NCI-H446 treated with DMSO at 0.1 percent for 48 hours (cell line): ENCODE measurements around the gene CHRD.

Experiments used
- DNase-seq: peaks from one replicate; lab custom pipeline; 2025; lab: John Stamatoyannopoulos, UW

The CHRD gene

DNA sequence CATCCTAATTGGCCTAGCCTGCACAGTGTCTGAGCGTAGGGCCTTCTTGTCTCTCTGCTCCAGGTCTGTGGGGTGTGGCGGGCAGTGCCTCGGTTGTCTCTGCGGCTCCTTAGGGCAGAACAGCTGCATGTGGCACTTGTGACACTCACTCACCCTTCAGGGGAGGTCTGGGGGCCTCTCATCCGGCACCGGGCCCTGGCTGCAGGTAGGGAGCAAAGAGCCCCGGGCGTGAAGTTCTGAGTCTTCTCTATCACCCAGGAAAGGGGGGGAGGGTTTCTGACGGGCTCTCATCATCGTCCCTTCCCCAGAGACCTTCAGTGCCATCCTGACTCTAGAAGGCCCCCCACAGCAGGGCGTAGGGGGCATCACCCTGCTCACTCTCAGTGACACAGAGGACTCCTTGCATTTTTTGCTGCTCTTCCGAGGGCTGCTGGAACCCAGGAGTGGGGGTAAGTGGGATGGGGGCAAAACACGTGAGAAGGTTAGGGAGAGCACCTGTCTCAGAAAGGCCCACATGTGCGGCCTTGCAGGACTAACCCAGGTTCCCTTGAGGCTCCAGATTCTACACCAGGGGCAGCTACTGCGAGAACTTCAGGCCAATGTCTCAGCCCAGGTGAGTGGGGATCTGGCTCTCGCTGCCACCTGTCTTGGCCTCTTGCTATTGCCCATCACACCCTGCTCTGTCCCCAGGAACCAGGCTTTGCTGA, 2.6 kb downstream of the CHRD start:
- no peak for DNase-seq

- DNase-seq = no peak
Observed at GRCh38 chr3:184383033-184383740, 3.3 kb downstream of the CHRD start.

- no peak for DNase-seq
Observed at GRCh38 chr3:184384342-184384741, 4.5 kb downstream of the CHRD start.

GRCh38 chr3:184384856-184385422, 5.1 kb downstream of the CHRD start:
- no peak for DNase-seq

DNA sequence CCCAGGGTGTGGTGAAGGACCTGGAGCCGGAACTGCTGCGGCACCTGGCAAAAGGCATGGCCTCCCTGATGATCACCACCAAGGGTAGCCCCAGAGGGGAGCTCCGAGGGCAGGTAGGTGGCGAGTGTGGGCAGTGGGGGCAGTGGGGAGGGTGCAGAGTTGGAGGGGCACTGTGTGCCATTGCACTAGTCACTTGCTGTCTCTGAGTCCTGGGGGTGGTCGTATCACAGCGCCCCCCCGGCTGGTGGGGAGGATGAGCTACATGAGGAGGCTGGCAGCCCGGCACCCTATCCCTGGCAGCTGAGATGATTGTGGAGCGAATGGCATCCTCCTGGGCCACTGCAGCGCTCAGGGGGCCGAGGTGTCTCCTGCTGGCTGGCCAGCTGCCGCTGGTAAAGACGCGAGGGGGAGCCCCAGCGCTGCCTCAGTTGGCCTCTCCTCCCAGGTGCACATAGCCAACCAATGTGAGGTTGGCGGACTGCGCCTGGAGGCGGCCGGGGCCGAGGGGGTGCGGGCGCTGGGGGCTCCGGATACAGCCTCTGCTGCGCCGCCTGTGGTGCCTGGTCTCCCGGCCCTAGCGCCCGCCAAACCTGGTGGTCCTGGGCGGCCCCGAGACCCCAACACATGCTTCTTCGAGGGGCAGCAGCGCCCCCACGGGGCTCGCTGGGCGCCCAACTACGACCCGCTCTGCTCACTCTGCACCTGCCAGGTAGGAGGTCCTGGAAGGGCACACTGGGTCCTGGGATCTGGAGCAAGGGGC, 6.4 kb downstream of the CHRD start:
- no peak for DNase-seq

DNA sequence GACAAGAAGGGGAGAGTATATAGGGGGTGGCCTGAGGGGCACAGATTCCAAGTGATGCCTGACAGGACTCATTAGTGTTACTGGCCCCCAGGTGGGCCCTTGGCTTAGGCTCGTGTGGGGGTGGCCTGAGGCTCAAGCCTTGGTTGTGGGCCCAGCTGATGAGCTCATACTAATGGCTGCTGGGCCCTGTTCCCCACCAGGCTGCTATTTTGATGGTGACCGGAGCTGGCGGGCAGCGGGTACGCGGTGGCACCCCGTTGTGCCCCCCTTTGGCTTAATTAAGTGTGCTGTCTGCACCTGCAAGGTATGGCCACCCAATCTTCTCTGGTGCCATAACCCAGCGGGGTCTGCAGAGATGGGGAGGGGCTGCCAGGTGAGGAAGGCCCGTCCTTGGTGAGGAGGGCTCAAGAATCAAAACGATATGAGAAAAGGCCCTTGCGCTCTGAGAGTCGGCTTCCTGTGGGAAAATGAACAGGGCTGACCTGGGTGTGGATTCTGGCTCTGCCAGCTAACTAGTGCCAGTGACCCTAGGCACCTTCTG, 7.4 kb downstream of the CHRD start:
- no peak for DNase-seq

DNA sequence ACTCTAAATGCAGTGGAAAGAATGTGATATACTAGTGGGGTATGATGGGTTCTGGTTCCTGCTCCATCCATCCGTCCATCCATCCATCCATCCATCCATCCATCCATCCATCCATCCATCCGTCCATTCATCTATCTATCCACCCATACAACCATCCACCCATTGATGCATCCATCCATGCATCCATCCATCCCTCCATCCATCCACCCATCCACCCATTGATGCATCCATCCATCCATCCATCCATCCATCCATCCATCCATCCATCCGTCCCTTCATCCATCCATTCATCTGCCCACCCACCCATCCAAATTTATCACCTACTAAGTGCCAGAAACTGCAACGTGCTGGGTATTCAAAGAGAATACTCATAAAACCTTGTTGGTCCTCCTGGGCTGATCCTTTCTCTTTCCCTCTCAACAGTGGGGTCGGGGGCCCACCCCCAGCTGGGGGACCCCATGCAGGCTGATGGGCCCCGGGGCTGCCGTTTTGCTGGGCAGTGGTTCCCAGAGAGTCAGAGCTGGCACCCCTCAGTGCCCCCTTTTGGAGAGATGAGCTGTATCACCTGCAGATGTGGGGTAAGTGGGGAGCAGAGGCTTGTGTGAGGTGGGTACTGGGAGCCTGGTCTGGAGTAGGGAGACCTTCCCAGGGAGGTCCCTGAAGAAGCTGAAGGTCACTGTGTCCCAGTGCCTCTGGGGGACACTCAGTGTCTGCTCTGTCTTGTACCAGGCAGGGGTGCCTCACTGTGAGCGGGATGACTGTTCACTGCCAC, 8.5 kb downstream of the CHRD start:
- no peak for DNase-seq

DNA sequence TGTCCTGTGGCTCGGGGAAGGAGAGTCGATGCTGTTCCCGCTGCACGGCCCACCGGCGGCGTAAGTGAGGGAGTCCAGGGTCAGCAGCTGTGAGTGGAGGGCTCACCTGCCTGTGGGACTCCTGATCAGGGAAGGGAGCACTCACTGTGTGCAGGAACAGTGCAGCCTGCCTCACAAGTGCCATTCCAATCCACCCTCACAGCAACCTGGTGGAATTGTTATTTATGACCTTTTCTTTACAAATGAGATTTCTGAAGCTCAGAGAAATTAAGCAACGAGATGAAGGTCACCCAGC, 9.0 kb downstream of the CHRD start:
- no peak for DNase-seq

DNA sequence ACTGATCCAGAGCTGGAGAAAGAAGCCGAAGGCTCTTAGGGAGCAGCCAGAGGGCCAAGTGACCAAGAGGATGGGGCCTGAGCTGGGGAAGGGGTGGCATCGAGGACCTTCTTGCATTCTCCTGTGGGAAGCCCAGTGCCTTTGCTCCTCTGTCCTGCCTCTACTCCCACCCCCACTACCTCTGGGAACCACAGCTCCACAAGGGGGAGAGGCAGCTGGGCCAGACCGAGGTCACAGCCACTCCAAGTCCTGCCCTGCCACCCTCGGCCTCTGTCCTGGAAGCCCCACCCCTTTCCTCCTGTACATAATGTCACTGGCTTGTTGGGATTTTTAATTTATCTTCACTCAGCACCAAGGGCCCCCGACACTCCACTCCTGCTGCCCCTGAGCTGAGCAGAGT, 9.5 kb downstream of the CHRD start:
- no peak for DNase-seq

DNA sequence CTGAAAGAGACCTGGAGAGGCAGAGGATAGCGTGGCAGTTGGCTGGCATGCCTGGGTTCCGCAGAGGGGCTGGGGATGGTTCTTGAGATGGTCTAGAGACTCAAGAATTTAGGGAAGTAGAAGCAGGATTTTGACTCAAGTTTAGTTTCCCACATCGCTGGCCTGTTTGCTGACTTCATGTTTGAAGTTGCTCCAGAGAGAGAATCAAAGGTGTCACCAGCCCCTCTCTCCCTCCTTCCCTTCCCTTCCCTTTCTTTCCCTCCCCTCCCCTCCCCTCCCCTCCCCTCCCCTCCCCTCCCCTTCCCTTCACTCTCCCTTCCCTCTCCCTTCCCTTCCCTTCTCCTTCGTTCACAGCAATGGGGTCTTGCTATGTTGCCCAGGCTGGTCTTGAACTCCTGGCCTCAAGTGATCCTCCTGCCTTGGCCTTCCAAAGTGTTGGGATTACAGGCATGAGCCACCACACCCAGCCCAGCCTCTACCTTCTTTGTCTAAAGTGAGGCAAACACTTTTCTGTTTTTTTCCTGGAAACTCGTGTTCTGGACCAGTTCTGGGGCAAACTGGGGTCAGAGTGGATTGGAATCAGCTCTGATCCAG, 10.2 kb downstream of the CHRD start:
- no peak for DNase-seq

- DNase-seq = no peak
Observed at GRCh38 chr3:184391266-184391665, 11.4 kb downstream of the CHRD start.

GRCh38 chr3:184395320-184395660, 15.4 kb downstream of the CHRD start:
- DNase-seq = no peak

- no peak for DNase-seq
Observed at GRCh38 chr3:184399410-184399809, 19.6 kb downstream of the CHRD start.

GRCh38 chr3:184405075-184406030, 25.5 kb downstream of the CHRD start:
- DNase-seq = no peak

DNA sequence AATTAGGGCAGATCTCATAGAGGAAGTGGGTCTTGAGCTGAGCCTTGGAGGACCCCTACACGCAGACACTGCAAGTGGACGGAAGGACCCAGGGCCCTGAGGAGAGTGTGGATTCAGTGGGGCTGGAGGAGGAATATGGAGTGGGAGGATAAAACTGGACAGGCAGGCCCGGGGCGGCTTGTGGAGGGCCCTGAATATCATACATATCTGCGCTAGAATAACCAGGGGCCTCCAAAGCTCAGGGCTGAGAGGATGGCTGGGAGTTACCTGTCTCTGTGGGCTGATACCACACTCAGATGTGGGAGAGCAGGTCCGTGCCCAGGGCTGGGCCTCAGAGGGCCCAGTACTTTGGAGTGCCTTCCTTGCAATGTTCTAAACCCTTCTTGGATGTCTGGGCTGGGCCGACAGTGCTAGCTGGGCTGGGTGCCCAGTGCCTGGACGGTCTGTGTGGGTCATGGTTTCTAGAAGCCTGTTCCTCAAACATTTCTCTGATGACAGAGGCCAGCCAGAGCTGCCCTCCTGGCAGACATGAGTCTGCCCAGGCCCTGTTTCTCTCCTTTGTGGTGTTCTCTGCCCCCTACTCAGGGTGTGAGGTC, 29.6 kb downstream of the CHRD start:
- DNase-seq = no peak

GRCh38 chr3:184409946-184410500, 30.2 kb downstream of the CHRD start:
- no peak for DNase-seq

DNA sequence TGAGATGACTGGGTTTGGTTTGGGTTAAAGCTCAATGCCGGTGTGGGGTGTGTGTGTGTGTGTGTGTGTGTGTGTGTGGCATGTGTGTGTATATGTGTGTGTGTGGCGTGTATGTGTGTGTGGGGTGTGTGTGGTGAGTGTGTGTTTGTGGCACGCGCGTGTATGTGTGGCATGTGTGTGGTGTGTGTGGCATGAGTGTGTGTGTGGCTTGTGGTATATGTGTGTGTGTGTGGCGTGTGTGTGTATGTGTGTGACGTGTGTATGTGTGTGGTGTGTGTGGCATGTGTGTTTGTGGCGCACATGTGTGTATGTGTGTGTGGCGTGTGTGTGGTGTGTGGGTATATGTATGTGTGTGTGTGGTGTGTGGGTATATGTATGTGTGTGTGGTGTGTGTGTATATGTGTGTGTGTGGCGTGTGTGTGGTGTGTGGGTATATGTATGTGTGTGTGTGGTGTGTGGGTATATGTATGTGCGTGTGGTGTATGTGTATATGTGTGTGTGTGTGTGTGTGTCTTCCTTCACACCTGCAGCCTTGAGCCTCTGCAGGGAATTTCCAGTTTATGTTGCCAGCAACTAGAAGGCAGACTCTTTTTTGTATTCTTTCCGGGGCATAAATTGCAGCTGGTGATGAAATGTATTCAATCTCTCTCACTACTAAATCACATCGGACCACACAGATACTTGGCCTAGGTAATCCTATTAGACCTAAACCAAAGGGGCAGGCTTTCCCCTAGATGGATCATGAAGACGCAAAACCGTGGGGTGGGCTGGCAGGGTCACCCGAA, 34.8 kb downstream of the CHRD start:
- no peak for DNase-seq

GRCh38 chr3:184415203-184415490, 35.3 kb downstream of the CHRD start:
- DNase-seq = no peak
